Measurements from ENCODE around the gene NACA. TPM values are rescaled to one million over a fixed set of nuclear protein-coding genes. Genes with fewer than 3 reads are reported as not detected.

NACA gene
- total RNA-seq, 1 experiment from 2014 or later: 835 TPM

DNA sequence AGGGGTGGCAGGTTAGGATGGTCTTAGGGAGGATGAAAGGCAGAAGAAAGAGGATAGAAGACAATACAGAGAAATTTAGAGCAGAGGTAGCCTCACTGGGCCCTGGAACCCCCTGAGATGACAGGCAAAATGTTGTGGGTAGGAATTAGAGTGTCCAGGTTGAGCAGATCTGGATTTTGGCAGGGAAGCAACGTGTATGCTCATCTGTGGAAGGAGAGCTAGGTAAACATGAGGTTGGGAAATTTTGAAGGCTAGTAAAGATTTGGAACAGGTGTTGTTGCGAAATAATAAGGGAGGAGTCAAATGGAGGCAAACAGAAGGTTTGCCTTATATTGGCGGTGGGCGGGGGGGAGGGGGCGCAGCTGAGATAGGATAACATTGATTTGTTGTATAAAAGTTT, 43.3 kb upstream of the NACA start:
- DNase-seq: no peak
- Mint-ChIP-seq H3K9me3 (ENCODE audit: low read depth, unreplicated experiment) (no peaks in the 10 kb centered on the region), H3K27ac (ENCODE audit: unreplicated experiment) (no peak overlapping the region), H3K4me3 (ENCODE audit: low read depth, unreplicated experiment) (no peak overlapping the region), H3K36me3 (ENCODE audit: insufficient read depth, unreplicated experiment) (no peaks in the 10 kb centered on the region), H3K27me3 (ENCODE audit: unreplicated experiment) (peaks cover 29% of the 10 kb centered on the region), H3K4me1 (ENCODE audit: low read depth, unreplicated experiment) (peaks cover 9% of the 10 kb centered on the region)
- no TSS peak for BruUV-seq (replicated peaks)
- intact Hi-C loops (cut with micrococcal nuclease; ENCODE audit: unreplicated experiment): no loop called here
- CTCF ChIA-PET: interaction anchor here (1.1 kb wide), 1 partner anchor 10 kb away, joined by 3 read pairs; no protein-coding TSS in a partner anchor
- TF ChIP-seq, protein P1, sequence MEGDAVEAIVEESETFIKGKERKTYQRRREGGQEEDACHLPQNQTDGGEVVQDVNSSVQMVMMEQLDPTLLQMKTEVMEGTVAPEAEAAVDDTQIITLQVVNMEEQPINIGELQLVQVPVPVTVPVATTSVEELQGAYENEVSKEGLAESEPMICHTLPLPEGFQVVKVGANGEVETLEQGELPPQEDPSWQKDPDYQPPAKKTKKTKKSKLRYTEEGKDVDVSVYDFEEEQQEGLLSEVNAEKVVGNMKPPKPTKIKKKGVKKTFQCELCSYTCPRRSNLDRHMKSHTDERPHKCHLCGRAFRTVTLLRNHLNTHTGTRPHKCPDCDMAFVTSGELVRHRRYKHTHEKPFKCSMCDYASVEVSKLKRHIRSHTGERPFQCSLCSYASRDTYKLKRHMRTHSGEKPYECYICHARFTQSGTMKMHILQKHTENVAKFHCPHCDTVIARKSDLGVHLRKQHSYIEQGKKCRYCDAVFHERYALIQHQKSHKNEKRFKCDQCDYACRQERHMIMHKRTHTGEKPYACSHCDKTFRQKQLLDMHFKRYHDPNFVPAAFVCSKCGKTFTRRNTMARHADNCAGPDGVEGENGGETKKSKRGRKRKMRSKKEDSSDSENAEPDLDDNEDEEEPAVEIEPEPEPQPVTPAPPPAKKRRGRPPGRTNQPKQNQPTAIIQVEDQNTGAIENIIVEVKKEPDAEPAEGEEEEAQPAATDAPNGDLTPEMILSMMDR (IDR thresholded peaks at IDR 0.05; ENCODE audit: unreplicated experiment): no peak

DNA sequence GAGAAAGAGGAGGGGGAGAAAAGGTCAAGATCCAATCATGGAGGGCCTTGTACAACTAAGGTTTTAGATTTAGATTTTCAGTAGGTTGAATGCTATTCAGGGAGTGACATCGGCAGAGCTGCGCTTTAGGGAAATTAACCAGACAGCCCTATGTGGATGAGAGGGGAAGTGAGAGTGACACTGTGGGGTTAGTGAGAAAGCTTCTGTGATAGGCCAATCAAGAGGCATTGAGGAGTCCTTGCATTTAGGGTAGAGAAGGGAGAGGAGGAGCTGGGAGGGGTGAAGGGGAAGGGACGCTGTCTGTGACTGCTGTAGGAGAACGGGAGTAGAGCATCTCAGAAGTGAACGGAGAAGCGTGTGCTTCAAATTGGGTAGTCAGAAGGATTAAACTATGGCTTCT, 41.4 kb upstream of the NACA start:
- intact Hi-C loops (cut with micrococcal nuclease; ENCODE audit: unreplicated experiment): no loop called here
- peaks cover 29% of the 10 kb centered on the region for H3K27me3 Mint-ChIP-seq (ENCODE audit: unreplicated experiment)
- BruUV-seq (replicated peaks): no TSS peak
- H3K4me1 Mint-ChIP-seq (ENCODE audit: low read depth, unreplicated experiment): peaks cover 9% of the 10 kb centered on the region
- H3K9me3 Mint-ChIP-seq (ENCODE audit: low read depth, unreplicated experiment): no peaks in the 10 kb centered on the region
- DNase-seq: no peak
- CTCF ChIA-PET: no interaction called here
- no peaks in the 10 kb centered on the region for H3K36me3 Mint-ChIP-seq (ENCODE audit: insufficient read depth, unreplicated experiment)
- H3K27ac Mint-ChIP-seq (ENCODE audit: unreplicated experiment): no peak overlapping the region
- TF ChIP-seq, protein P1 (IDR thresholded peaks at IDR 0.05; ENCODE audit: unreplicated experiment): no peak
- no peak overlapping the region for H3K4me3 Mint-ChIP-seq (ENCODE audit: low read depth, unreplicated experiment)

DNA sequence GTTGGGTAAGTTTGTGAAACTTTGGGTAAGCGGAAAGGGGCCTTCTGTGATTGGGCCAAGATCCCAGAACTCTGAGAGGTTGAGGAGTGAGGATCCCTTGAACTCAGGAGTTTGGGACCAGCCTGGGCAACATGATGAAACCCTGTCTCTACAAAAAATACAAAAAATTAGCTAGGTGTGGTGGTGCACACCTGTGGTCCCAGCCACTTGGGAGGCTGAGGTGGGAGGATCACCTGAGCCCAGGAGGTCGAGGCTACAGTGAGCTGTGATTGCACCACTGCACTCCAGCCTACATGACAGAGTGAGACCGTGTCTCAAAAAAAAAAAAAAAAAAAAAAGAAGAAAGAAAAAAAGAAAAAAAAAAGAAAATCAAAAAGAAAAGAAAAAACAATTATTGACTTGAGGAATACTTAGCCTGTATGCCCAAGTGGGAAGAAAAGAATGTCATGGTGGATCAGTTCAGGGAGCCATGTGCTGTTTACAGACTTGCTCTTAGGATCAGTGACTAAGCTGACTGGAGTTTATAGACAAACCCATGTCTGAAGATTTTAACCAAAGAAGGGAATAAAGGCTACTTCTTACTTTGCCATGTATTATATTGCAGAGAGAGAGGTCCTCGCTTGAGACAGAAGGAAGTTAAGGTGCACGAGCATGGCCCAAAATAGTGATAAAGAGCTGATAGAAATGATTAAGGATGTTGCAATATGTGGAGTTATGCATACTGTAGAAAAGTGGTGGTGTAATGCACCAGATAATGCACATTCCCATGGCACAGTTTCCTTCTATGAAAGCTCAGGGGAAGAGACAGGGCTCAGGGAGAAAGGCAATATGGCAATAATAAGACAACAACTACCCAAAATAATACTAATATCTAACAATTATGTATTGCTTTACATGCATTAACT, 38.9 kb upstream of the NACA start:
- no peak overlapping the region for H3K4me3 Mint-ChIP-seq (ENCODE audit: low read depth, unreplicated experiment)
- H3K4me1 Mint-ChIP-seq (ENCODE audit: low read depth, unreplicated experiment): peaks cover 9% of the 10 kb centered on the region
- BruUV-seq (replicated peaks): no TSS peak
- H3K27ac Mint-ChIP-seq (ENCODE audit: unreplicated experiment): no peak overlapping the region
- CTCF ChIA-PET: interaction anchor here (0.7 to 1.9 kb wide), 3 partner anchors 71 to 237 kb away, joined by 3 to 8 read pairs (median 6); no protein-coding TSS in a partner anchor
- no peaks in the 10 kb centered on the region for H3K9me3 Mint-ChIP-seq (ENCODE audit: low read depth, unreplicated experiment)
- no peaks in the 10 kb centered on the region for H3K36me3 Mint-ChIP-seq (ENCODE audit: insufficient read depth, unreplicated experiment)
- TF ChIP-seq, protein P1 (IDR thresholded peaks at IDR 0.05; ENCODE audit: unreplicated experiment): no peak
- no peak for DNase-seq
- H3K27me3 Mint-ChIP-seq (ENCODE audit: unreplicated experiment): peaks cover 25% of the 10 kb centered on the region
- intact Hi-C loops (cut with micrococcal nuclease; ENCODE audit: unreplicated experiment): loop anchor here (5.0 kb wide), 1 partner anchor 78 kb away; no protein-coding TSS in a partner anchor

DNA sequence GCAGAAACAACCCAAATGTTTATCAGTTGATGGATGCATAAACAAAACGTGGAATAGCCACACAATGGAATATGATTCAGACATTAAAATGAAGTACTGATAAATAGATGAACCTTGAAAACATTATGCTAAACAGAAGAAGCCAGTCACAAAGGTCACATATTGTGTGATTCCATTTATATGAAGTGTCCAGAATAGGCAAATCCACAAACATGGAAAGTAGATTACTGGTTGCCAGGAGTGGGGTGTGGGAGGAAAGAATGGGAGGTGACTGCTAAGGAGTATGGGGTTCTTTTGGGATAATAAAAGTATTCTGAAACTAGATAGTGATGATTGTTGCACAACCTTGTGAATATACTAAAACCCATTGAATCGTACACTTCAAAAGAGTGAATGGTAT, 36.7 kb upstream of the NACA start:
- DNase-seq: no peak
- no peak overlapping the region for H3K4me3 Mint-ChIP-seq (ENCODE audit: low read depth, unreplicated experiment)
- H3K27me3 Mint-ChIP-seq (ENCODE audit: unreplicated experiment): peaks cover 10% of the 10 kb centered on the region
- no peak overlapping the region for H3K27ac Mint-ChIP-seq (ENCODE audit: unreplicated experiment)
- no peaks in the 10 kb centered on the region for H3K36me3 Mint-ChIP-seq (ENCODE audit: insufficient read depth, unreplicated experiment)
- H3K9me3 Mint-ChIP-seq (ENCODE audit: low read depth, unreplicated experiment): peaks cover 3% of the 10 kb centered on the region
- H3K4me1 Mint-ChIP-seq (ENCODE audit: low read depth, unreplicated experiment): no peaks in the 10 kb centered on the region
- TF ChIP-seq, protein P1 (IDR thresholded peaks at IDR 0.05; ENCODE audit: unreplicated experiment): no peak
- intact Hi-C loops (cut with micrococcal nuclease; ENCODE audit: unreplicated experiment): loop anchor here (5.0 kb wide), 1 partner anchor 80 kb away; no protein-coding TSS in a partner anchor
- CTCF ChIA-PET: interaction anchor here (0.6 kb wide), 1 partner anchor 75 kb away, joined by 4 read pairs; no protein-coding TSS in a partner anchor
- BruUV-seq (replicated peaks): no TSS peak
